8988T (cell line): ENCODE measurements around the gene KANK4.

Source experiments
- DNase-seq: peaks from one replicate; pipeline ENCODE4 v3.0.0; 2011

Gene KANK4

GRCh38 chr1:62336995-62337705, 17.9 kb upstream of the KANK4 start:
- no peak for DNase-seq

- no peak for DNase-seq
Observed at GRCh38 chr1:62336638-62336994, 17.4 kb upstream of the KANK4 start.

GRCh38 chr1:62335656-62336055, 16.4 kb upstream of the KANK4 start:
- no peak for DNase-seq

- no peak for DNase-seq
Observed at GRCh38 chr1:62334434-62334985, 15.3 kb upstream of the KANK4 start.

GRCh38 chr1:62333441-62333840, 14.2 kb upstream of the KANK4 start:
- no peak for DNase-seq

- no peak for DNase-seq
Observed at GRCh38 chr1:62327360-62328055, 8.3 kb upstream of the KANK4 start.

- DNase-seq: no peak
Observed at GRCh38 chr1:62325681-62326080, 6.4 kb upstream of the KANK4 start.

GRCh38 chr1:62325081-62325480, 5.8 kb upstream of the KANK4 start:
- DNase-seq: no peak

- peak; percentile 62 for DNase-seq
Observed at GRCh38 chr1:62321446-62321845, 2.2 kb upstream of the KANK4 start.

GRCh38 chr1:62318320-62318755, 896 bp downstream of the KANK4 start:
- DNase-seq: no peak

GRCh38 chr1:62317021-62317768, 2.0 kb downstream of the KANK4 start:
- DNase-seq: no peak

GRCh38 chr1:62316135-62316534, 3.1 kb downstream of the KANK4 start:
- no peak for DNase-seq

GRCh38 chr1:62315387-62315786, 3.8 kb downstream of the KANK4 start:
- DNase-seq: no peak

GRCh38 chr1:62314454-62315350, 4.5 kb downstream of the KANK4 start:
- DNase-seq: no peak

GRCh38 chr1:62312698-62313097, 6.5 kb downstream of the KANK4 start:
- no peak for DNase-seq

- DNase-seq: no peak
Observed at GRCh38 chr1:62311473-62311943, 7.7 kb downstream of the KANK4 start.

GRCh38 chr1:62309906-62310305, 9.3 kb downstream of the KANK4 start:
- no peak for DNase-seq

- DNase-seq: no peak
Observed at GRCh38 chr1:62308606-62309005, 10.6 kb downstream of the KANK4 start.

- no peak for DNase-seq
Observed at GRCh38 chr1:62307895-62308492, 11.2 kb downstream of the KANK4 start.

GRCh38 chr1:62307446-62307845, 11.8 kb downstream of the KANK4 start:
- DNase-seq: no peak

- DNase-seq: no peak
Observed at GRCh38 chr1:62306065-62306464, 13.2 kb downstream of the KANK4 start.

GRCh38 chr1:62304975-62305374, 14.3 kb downstream of the KANK4 start:
- DNase-seq: no peak
